ENCODE measurements around the gene AKAP11.

AKAP11 gene

GRCh38 chr13:42276683-42277082, 4.7 kb downstream of the AKAP11 start:
- H3K27me3 ChIP-seq (ENCODE audit: control insufficient read depth, insufficient read depth, low read length) = no peaks in the 10 kb centered on the region
- H3K9ac ChIP-seq (ENCODE audit: low read length) = no peak overlapping the region
- peaks cover 9% of the 10 kb centered on the region for H3K4me1 ChIP-seq (ENCODE audit: control insufficient read depth, insufficient read depth, low read length)
- H3K4me3 ChIP-seq (ENCODE audit: low read length) = no peak overlapping the region
- H3K27ac ChIP-seq (ENCODE audit: low read depth, low read length) = no peak overlapping the region
- no peaks in the 10 kb centered on the region for H3K36me3 ChIP-seq (ENCODE audit: control insufficient read depth, insufficient read depth, low read length)

- H3K9ac ChIP-seq (ENCODE audit: low read length) = no peak overlapping the region
These were observed 5.8 kb downstream of the AKAP11 start for GRCh38 chr13:42277618-42278276.

GRCh38 chr13:42279080-42279479, 7.1 kb downstream of the AKAP11 start:
- Histone ChIP-seq H3K36me3 (ENCODE audit: control insufficient read depth, insufficient read depth, low read length) (no peaks in the 10 kb centered on the region), H3K9ac (ENCODE audit: low read length) (no peak overlapping the region), H3K27ac (ENCODE audit: low read depth, low read length) (peak overlapping the region; percentile 66), H3K27me3 (ENCODE audit: control insufficient read depth, insufficient read depth, low read length) (no peaks in the 10 kb centered on the region), H3K4me3 (ENCODE audit: low read length) (no peak overlapping the region), H3K4me1 (ENCODE audit: control insufficient read depth, insufficient read depth, low read length) (peaks cover 13% of the 10 kb centered on the region)

More at GRCh38 chr13:42277618-42278276, 5.8 kb downstream of the AKAP11 start:
- H3K4me1 ChIP-seq (ENCODE audit: control insufficient read depth, insufficient read depth, low read length) = peaks cover 9% of the 10 kb centered on the region
- H3K4me3 ChIP-seq (ENCODE audit: low read length) = no peak overlapping the region
- no peaks in the 10 kb centered on the region for H3K36me3 ChIP-seq (ENCODE audit: control insufficient read depth, insufficient read depth, low read length)
- no peaks in the 10 kb centered on the region for H3K27me3 ChIP-seq (ENCODE audit: control insufficient read depth, insufficient read depth, low read length)
- no peak overlapping the region for H3K27ac ChIP-seq (ENCODE audit: low read depth, low read length)

GRCh38 chr13:42279986-42280385, 8.0 kb downstream of the AKAP11 start:
- Histone ChIP-seq H3K36me3 (ENCODE audit: control insufficient read depth, insufficient read depth, low read length) (no peaks in the 10 kb centered on the region), H3K9ac (ENCODE audit: low read length) (no peak overlapping the region), H3K27me3 (ENCODE audit: control insufficient read depth, insufficient read depth, low read length) (no peaks in the 10 kb centered on the region), H3K27ac (ENCODE audit: low read depth, low read length) (peak overlapping the region; percentile 66), H3K4me3 (ENCODE audit: low read length) (no peak overlapping the region), H3K4me1 (ENCODE audit: control insufficient read depth, insufficient read depth, low read length) (peaks cover 13% of the 10 kb centered on the region)

- Histone ChIP-seq H3K4me1 (ENCODE audit: control insufficient read depth, insufficient read depth, low read length) (peaks cover 13% of the 10 kb centered on the region), H3K36me3 (ENCODE audit: control insufficient read depth, insufficient read depth, low read length) (no peaks in the 10 kb centered on the region), H3K9ac (ENCODE audit: low read length) (no peak overlapping the region), H3K27me3 (ENCODE audit: control insufficient read depth, insufficient read depth, low read length) (no peaks in the 10 kb centered on the region), H3K27ac (ENCODE audit: low read depth, low read length) (peak overlapping the region; percentile 46), H3K4me3 (ENCODE audit: low read length) (no peak overlapping the region)
These were observed 8.6 kb downstream of the AKAP11 start for GRCh38 chr13:42280537-42280936.

GRCh38 chr13:42283574-42283973, 11.6 kb downstream of the AKAP11 start:
- no peaks in the 10 kb centered on the region for H3K36me3 ChIP-seq (ENCODE audit: control insufficient read depth, insufficient read depth, low read length)
- no peaks in the 10 kb centered on the region for H3K27me3 ChIP-seq (ENCODE audit: control insufficient read depth, insufficient read depth, low read length)
- H3K4me1 ChIP-seq (ENCODE audit: control insufficient read depth, insufficient read depth, low read length) = peaks cover 13% of the 10 kb centered on the region
- H3K4me3 ChIP-seq (ENCODE audit: low read length) = no peak overlapping the region
- no peak overlapping the region for H3K9ac ChIP-seq (ENCODE audit: low read length)
- H3K27ac ChIP-seq (ENCODE audit: low read depth, low read length) = no peak overlapping the region

GRCh38 chr13:42284068-42284467, 12.1 kb downstream of the AKAP11 start:
- no peak overlapping the region for H3K9ac ChIP-seq (ENCODE audit: low read length)
- no peak overlapping the region for H3K27ac ChIP-seq (ENCODE audit: low read depth, low read length)
- no peaks in the 10 kb centered on the region for H3K27me3 ChIP-seq (ENCODE audit: control insufficient read depth, insufficient read depth, low read length)
- H3K36me3 ChIP-seq (ENCODE audit: control insufficient read depth, insufficient read depth, low read length) = no peaks in the 10 kb centered on the region
- H3K4me1 ChIP-seq (ENCODE audit: control insufficient read depth, insufficient read depth, low read length) = peaks cover 13% of the 10 kb centered on the region
- no peak overlapping the region for H3K4me3 ChIP-seq (ENCODE audit: low read length)

- Histone ChIP-seq H3K4me3 (ENCODE audit: low read length) (no peak overlapping the region), H3K27me3 (ENCODE audit: control insufficient read depth, insufficient read depth, low read length) (no peaks in the 10 kb centered on the region), H3K36me3 (ENCODE audit: control insufficient read depth, insufficient read depth, low read length) (peaks cover 30% of the 10 kb centered on the region), H3K27ac (ENCODE audit: low read depth, low read length) (no peak overlapping the region), H3K4me1 (ENCODE audit: control insufficient read depth, insufficient read depth, low read length) (no peaks in the 10 kb centered on the region), H3K9ac (ENCODE audit: low read length) (no peak overlapping the region)
These were observed 26.4 kb downstream of the AKAP11 start for GRCh38 chr13:42298392-42298791.

- no peak overlapping the region for H3K9ac ChIP-seq (ENCODE audit: low read length)
- no peak overlapping the region for H3K27ac ChIP-seq (ENCODE audit: low read depth, low read length)
- no peaks in the 10 kb centered on the region for H3K4me1 ChIP-seq (ENCODE audit: control insufficient read depth, insufficient read depth, low read length)
- no peaks in the 10 kb centered on the region for H3K27me3 ChIP-seq (ENCODE audit: control insufficient read depth, insufficient read depth, low read length)
- H3K36me3 ChIP-seq (ENCODE audit: control insufficient read depth, insufficient read depth, low read length) = peaks cover 20% of the 10 kb centered on the region
- H3K4me3 ChIP-seq (ENCODE audit: low read length) = no peak overlapping the region
These were observed 33.6 kb downstream of the AKAP11 start for GRCh38 chr13:42305503-42305902.

- Histone ChIP-seq H3K36me3 (ENCODE audit: control insufficient read depth, insufficient read depth, low read length) (peaks cover 4% of the 10 kb centered on the region), H3K27me3 (ENCODE audit: control insufficient read depth, insufficient read depth, low read length) (no peaks in the 10 kb centered on the region), H3K27ac (ENCODE audit: low read depth, low read length) (no peak overlapping the region), H3K9ac (ENCODE audit: low read length) (no peak overlapping the region), H3K4me3 (ENCODE audit: low read length) (no peak overlapping the region), H3K4me1 (ENCODE audit: control insufficient read depth, insufficient read depth, low read length) (no peaks in the 10 kb centered on the region)
These were observed 35.5 kb downstream of the AKAP11 start for GRCh38 chr13:42307461-42307860.

GRCh38 chr13:42312817-42313431, 41.0 kb downstream of the AKAP11 start:
- Histone ChIP-seq H3K36me3 (ENCODE audit: control insufficient read depth, insufficient read depth, low read length) (peaks cover 3% of the 10 kb centered on the region), H3K4me3 (ENCODE audit: low read length) (no peak overlapping the region), H3K4me1 (ENCODE audit: control insufficient read depth, insufficient read depth, low read length) (no peaks in the 10 kb centered on the region), H3K27ac (ENCODE audit: low read depth, low read length) (no peak overlapping the region), H3K9ac (ENCODE audit: low read length) (no peak overlapping the region), H3K27me3 (ENCODE audit: control insufficient read depth, insufficient read depth, low read length) (no peaks in the 10 kb centered on the region)

- H3K27ac ChIP-seq (ENCODE audit: low read depth, low read length) = no peak overlapping the region
These were observed 46.6 kb downstream of the AKAP11 start for GRCh38 chr13:42318570-42318969.

GRCh38 chr13:42320375-42320787, 48.4 kb downstream of the AKAP11 start:
- H3K4me1 ChIP-seq (ENCODE audit: control insufficient read depth, insufficient read depth, low read length) = no peaks in the 10 kb centered on the region
- H3K27me3 ChIP-seq (ENCODE audit: control insufficient read depth, insufficient read depth, low read length) = no peaks in the 10 kb centered on the region
- no peak overlapping the region for H3K27ac ChIP-seq (ENCODE audit: low read depth, low read length)
- peaks cover 3% of the 10 kb centered on the region for H3K36me3 ChIP-seq (ENCODE audit: control insufficient read depth, insufficient read depth, low read length)
- H3K4me3 ChIP-seq (ENCODE audit: low read length) = no peak overlapping the region
- H3K9ac ChIP-seq (ENCODE audit: low read length) = no peak overlapping the region

More at GRCh38 chr13:42318570-42318969, 46.6 kb downstream of the AKAP11 start:
- H3K36me3 ChIP-seq (ENCODE audit: control insufficient read depth, insufficient read depth, low read length) = peaks cover 3% of the 10 kb centered on the region
- no peaks in the 10 kb centered on the region for H3K4me1 ChIP-seq (ENCODE audit: control insufficient read depth, insufficient read depth, low read length)
- no peak overlapping the region for H3K9ac ChIP-seq (ENCODE audit: low read length)
- H3K4me3 ChIP-seq (ENCODE audit: low read length) = no peak overlapping the region
- H3K27me3 ChIP-seq (ENCODE audit: control insufficient read depth, insufficient read depth, low read length) = no peaks in the 10 kb centered on the region

All from rectal smooth muscle tissue (tissue), 1 donor.